ENCODE results near the gene SEC24B.

SEC24B gene

DNA sequence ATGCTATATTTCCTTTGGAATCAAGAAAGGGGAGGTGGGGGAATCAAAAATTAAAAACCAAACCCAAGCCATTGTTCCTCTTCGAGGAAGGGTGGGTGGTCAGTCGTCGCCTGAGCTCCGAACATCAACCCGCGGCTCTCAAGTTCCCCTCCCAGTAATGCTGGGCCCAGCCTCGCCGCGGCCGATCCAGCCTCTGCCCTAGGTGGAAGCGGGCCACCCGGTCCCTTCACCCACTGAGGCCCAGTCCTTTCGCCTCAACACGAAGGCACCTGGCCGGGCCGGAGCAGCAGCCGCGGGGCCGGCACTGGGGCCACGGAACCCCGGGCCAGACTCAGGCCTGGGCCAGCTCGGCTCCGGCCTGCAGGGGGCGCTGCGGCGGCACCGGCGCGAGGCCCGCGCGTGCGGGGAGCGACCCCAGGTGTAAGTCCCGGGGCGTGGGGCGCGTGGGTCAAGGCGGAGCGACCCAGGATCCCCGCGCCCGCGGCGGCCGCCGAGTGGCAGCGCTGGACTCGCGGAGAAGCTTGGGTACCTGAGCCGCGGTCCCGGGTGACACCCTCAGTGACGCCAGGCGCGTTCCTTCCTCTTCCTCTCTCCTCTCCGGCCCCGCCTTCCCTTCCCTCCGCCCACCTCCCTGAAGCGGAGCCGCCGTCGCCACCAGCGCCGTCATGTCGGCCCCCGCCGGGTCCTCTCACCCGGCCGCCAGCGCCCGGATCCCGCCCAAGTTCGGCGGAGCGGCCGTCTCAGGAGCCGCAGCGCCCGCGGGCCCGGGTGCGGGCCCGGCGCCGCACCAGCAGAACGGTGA, at the start of gene SEC24B:
TSS of gene SEC24B (plus strand) at position 611 of the 802 bp plus-strand sequence. CDS start at position 666, 55 bp downstream.
- peak; percentile 92 for DNase-seq

DNA sequence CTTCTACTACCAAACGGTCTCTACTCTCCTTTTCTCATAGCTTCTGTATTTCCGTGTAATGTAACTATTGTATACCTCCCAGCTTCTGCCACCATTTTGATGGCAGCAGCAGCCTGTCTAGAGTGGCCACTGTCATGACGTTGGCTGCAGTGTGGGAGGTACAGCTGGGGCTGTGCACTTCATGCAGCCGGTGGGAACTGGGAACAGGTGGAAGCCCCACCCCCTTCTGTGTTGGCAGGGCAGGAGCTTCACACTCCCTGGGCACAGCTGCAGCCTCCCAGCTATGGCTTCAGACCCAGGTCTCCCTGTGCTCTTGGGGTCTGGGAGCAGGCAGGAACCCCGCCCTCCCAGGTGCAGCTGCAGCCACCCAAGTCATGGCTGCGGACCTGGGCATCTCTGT, 49.8 kb upstream of the SEC24B start:
- DNase-seq = no peak

DNA sequence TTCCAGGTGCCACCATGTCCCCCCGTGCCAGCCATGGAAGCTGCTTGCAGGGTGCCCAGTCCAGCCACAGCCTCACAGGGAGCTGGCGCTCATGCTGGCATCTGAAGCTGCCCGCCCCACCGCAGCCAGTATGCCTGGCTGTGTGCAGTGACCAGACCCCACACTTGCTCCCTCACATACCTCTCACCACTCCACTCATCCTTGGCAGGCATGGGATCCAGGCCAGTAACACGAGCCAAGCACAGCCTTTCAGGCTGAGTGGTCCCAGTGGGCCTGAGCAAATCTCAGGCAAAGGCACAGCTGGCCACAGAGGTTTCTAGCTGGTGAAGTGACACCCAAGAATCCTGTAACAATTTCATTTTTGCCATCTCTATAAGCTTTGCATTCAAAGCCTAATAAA, 48.4 kb upstream of the SEC24B start:
- DNase-seq = no peak

GRCh38 chr4:109389369-109390114, 44.1 kb upstream of the SEC24B start:
- DNase-seq = no peak

- no peak for DNase-seq
These were observed 43.4 kb upstream of the SEC24B start for GRCh38 chr4:109390115-109390768.

DNA sequence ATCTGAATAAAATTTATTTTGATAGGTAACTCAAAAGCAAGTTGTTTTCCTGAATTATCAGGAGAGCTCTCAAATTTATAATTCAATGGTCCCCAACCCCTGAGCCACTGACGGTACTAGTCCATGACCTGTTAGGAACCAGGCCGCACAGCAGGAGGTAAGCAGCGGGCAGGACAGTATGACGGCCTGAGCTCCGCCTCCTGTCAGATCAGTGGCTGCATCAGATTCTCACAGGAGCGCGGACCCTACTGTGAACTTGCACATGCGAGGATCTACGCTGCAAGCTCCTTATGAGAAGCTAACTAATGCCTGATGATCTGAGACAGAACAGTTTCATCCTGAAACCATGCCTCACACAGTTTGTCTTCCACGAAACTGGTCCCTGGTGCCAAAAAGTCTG, 37.9 kb upstream of the SEC24B start:
- DNase-seq = no peak

GRCh38 chr4:109398928-109399327, 34.7 kb upstream of the SEC24B start:
- no peak for DNase-seq

DNA sequence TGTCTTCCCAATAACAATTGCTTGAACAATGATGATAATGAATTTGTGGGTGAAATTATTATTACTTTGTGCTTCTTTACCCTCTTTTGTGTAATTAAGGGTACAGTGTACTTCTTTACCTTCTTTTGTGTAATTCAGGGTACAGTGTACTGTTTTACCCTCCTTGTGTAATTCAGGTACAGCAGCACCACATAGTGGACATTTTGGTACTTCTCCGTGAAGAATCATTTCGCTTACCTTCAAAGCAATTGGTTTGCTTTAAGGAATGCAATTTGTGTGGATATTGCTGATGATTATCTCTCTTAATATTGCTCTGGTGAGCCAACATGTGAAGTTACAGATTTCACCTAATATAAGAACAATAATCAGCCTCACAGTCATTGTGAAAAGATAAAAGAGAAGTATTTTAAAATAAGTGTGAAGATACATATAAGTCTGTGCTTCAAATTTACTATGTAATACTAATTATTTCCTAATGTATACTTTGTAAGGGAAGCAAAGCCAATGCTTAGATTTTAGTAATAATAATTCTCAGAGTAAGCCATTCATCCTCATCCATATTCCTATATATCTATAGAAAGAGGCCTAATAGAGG, 27.2 kb upstream of the SEC24B start:
- peak; percentile 63 for DNase-seq

- DNase-seq = no peak
These were observed 26.4 kb upstream of the SEC24B start for GRCh38 chr4:109407027-109407737.

DNA sequence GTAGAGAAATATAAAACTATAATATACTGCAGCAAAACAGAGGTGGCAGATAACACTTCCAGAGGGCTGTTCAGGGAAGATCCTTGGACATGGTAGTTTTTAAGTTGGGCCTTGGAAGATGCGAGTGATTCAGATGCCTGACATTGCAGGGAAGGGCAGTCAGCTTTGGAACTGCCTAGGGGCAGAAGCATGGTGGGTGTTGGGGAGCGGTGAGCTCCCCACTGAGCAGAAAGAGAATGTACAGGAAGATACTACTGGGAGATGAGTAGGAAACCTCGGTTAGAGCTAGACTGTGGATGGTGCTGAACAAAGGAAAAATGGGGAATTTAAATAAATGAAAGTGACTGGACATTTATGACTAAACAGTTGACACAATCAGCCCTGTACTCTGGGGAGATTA, 24.9 kb upstream of the SEC24B start:
- DNase-seq = no peak

DNA sequence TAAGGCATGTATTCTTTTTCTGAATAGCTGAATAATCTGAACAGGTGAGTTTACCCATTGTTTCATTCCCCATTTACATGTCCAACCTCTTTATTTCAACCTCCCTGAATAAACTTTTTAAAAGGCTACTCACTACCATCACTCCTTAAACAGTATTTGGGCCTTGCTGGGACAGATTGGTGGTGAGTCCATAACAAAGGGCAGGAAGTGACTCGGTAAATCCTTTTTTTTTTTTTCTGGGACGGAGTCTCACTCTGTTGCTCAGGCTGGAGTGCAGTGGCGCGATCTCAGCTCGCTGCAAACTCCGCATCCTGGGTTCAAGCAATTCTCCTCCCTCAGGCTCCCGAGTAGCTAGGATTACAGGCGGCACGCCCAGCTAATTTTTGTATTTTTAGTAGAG, 23.4 kb upstream of the SEC24B start:
- DNase-seq = no peak

- no peak for DNase-seq
These were observed 22.8 kb upstream of the SEC24B start for GRCh38 chr4:109410776-109411175.

- DNase-seq = no peak
These were observed 21.7 kb upstream of the SEC24B start for GRCh38 chr4:109411964-109412363.

GRCh38 chr4:109412776-109413175, 20.8 kb upstream of the SEC24B start:
- DNase-seq = no peak

- DNase-seq = no peak
These were observed 18.7 kb upstream of the SEC24B start for GRCh38 chr4:109414938-109415337.

DNA sequence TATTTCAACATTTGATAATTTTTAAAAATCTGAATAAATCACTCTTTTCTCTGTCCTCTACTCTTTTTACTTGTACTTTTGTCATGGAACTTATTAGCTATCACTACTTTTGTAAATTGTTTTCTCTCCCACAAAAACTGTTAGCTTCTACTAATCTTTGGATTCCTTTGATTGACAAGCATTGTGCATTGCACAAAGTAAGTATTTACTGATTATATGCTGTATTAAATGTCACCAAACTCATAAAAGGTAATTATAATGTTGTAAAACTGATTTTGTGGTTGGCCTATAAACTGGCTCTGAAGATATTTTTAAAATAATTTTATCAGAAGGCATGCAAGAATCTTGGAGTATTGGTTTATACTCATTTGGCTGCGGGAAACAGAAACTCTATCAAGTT, 15.0 kb upstream of the SEC24B start:
- DNase-seq = no peak

GRCh38 chr4:109419679-109420078, 13.9 kb upstream of the SEC24B start:
- DNase-seq = no peak

GRCh38 chr4:109424093-109424841, 9.3 kb upstream of the SEC24B start:
- DNase-seq = no peak

- DNase-seq = no peak
These were observed 8.2 kb upstream of the SEC24B start for GRCh38 chr4:109425405-109425804.

DNA sequence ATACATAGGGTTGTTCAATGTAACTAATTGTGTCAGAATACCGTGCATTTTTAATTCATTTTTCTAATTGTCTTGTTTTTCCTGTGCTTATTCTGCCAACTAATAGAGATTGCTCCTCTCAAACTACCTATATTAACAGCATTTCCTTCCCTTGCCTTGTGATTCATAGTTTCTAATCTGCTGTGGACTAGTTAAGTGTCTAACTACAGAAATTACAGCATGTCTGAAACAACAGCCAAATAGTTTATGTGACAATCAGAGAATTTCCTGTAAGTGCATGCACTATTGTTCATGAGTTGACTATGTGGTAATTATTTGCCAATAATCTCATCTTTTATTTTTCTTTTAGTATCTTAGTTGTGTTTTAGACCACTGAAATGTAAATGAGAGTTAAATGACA, 4.1 kb upstream of the SEC24B start:
- no peak for DNase-seq

DNA sequence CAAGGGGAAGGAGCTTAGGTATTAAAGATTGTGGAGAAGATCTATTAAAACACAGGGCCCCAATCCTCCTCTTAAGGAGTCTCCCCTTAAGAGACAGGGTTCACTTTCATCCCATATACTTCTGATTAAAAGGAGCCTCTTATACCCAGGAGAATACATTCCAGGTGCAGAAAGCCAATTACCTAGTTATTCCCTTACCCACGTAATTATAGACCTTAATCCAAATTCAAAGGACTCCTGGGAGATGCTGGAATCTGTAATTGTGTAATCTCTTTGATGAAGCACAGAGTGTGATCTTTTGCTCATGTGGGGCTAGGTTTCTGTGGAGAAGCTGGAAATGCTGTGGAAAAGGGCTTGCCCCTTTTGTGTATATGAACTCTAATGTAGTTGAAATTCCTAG, 1.4 kb upstream of the SEC24B start:
- DNase-seq = no peak

DNA sequence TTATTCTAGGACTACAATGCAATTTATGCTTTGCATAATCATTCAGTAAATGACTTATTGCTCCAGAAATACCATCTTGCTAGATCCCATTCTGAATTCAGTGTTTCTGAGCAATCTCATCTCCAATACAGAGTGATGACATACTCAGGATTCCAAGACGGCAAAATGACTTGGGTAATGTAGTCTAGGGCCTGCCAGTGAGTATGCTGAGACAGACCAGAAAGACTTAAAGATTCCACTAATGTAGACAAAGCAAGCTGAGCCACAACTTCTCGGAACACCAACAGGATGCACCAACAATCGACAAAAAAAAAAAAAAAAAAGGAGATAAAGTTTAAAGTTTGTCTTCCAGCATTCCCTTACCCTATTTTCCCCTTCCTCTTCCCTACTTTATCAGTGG, 919 bp upstream of the SEC24B start:
- no peak for DNase-seq
